K562 (cell line): ENCODE results near the gene CDK1. TPM values are rescaled to one million over a fixed set of nuclear protein-coding genes. Genes with fewer than 3 reads are reported as not detected.
"Not testable (repeated sequence)": the region's sequence is repeated elsewhere in the genome, so short reads cannot be mapped to it uniquely, and the experiment has no call there.

Experiments used
- ATAC-seq: fragments of 200-7000 bp; cut with Tn5 transposase; 3 replicates; pipeline ENCODE4 v1.9.1; 2020; ENCODE audit warnings: moderate library complexity
- BruUV-seq: library from RNA; stranded (reverse); fragments of 400-500 nt; replicated peaks from 2 replicates; lab custom pipeline; 2021; lab: Mats Ljungman, UMichigan
- CTCF ChIA-PET: fragments of 300-600 bp; formaldehyde crosslinking; extraction: SDS; loops from one replicate; lab custom pipeline; 2021; ENCODE audit warnings: low intra/inter-chr PET ratio; lab: Yijun Ruan, JAX
- POLR2A ChIA-PET: fragments of 300-600, 350-650 bp; sonication (Branson Sonifier 250); formaldehyde crosslinking; extraction: SDS; loops from one replicate; lab custom pipeline; 2021; ENCODE audit warnings: antibody characterized with exemption, inconsistent platforms; lab: Yijun Ruan, JAX
- DNase-seq, 4 experiments: peaks; one replicate each; pipeline versions ENCODE4 v3.0.0 to v3.0.0-alpha.2; 2011 to 2018; ENCODE audit warnings: low spot score in 3 of 4, mixed read lengths in 3 of 4; ENCODE audit errors: extremely low read depth in 1 of 4
- FAIRE-seq: peaks from 2 replicates; lab custom pipeline; 2011; peaks lifted over from hg19 to GRCh38; lab: Jason Lieb, UNC
- H2AFZ ChIP-seq: 2 replicates; pipeline ENCODE4 v1.6.0; 2011; ENCODE audit warnings: low read depth, low read length, control low read depth, inconsistent platforms
- H3K27ac ChIP-seq: fragments of 200-600 bp; 3 replicates; pipeline ENCODE4 v1.8.0; 2011; ENCODE audit warnings: low read depth, mild to moderate bottlenecking, control low read depth, inconsistent platforms, low read length, moderate library complexity, mixed read lengths; ENCODE audit errors: extremely low read depth
- H3K27me3 ChIP-seq, 2 experiments: fragments of 300-600 bp in 1 of 2; 2 replicates in 1 of 2; 3 replicates in 1 of 2; pipeline versions ENCODE4 v1.6.0 to v1.8.0; 2011; ENCODE audit warnings: inconsistent platforms in 2 of 2, low read length in 2 of 2, mild to moderate bottlenecking in 1 of 2, mixed read lengths in 1 of 2, moderate library complexity in 1 of 2; ENCODE audit not compliant: control insufficient read depth in 2 of 2, insufficient read depth in 2 of 2
- H3K36me3 ChIP-seq: fragments of 300-600 bp; 3 replicates; pipeline ENCODE4 v1.8.0; 2011; ENCODE audit warnings: mild to moderate bottlenecking, low read length, inconsistent platforms; ENCODE audit not compliant: control insufficient read depth, insufficient read depth
- H3K4me1 ChIP-seq, 2 experiments: fragments of 200-600 bp in 1 of 2; replicated peaks in 1 of 2; 2 replicates in 1 of 2; 3 replicates in 1 of 2; pipeline versions ENCODE4 v1.5.1 to v1.8.0; 2011; ENCODE audit warnings: inconsistent platforms in 2 of 2, low read length in 2 of 2, mild to moderate bottlenecking in 1 of 2, mixed read lengths in 1 of 2, moderate library complexity in 1 of 2; ENCODE audit not compliant: control insufficient read depth in 2 of 2, insufficient read depth in 2 of 2
- H3K4me2 ChIP-seq: 2 replicates; pipeline ENCODE4 v1.6.1; 2011; ENCODE audit warnings: low read length, control low read depth, inconsistent platforms, mixed read lengths; ENCODE audit not compliant: insufficient read depth
- H3K4me3 ChIP-seq: fragments of 200-600 bp; sonication (generic), shearing (Covaris generic); 2 replicates; pipeline ENCODE4 v1.5.1; 2016; ENCODE audit warnings: control low read depth, inconsistent platforms
- H3K79me2 ChIP-seq: fragments of 200-600 bp; 3 replicates; pipeline ENCODE4 v1.8.0; 2011; ENCODE audit warnings: low read length, inconsistent platforms; ENCODE audit not compliant: control insufficient read depth, insufficient read depth
- H3K9ac ChIP-seq, 2 experiments: 2 replicates each; pipeline versions ENCODE4 v1.6.0 to v1.6.1; 2011; ENCODE audit warnings: low read depth in 2 of 2, low read length in 2 of 2, control low read depth in 1 of 2, inconsistent platforms in 1 of 2, mild to moderate bottlenecking in 1 of 2, mixed read lengths in 1 of 2; ENCODE audit not compliant: insufficient read depth in 1 of 2
- H3K9me1 ChIP-seq: one replicate; pipeline ENCODE4 v1.6.0; 2011; ENCODE audit warnings: inconsistent platforms, mild to moderate bottlenecking, low read length, moderate library complexity; ENCODE audit not compliant: control insufficient read depth, insufficient read depth
- H3K9me3 ChIP-seq: replicated peaks from 2 replicates; pipeline ENCODE4 v1.5.1; 2011; ENCODE audit warnings: low read depth, low read length, inconsistent platforms; ENCODE audit not compliant: control insufficient read depth, insufficient read depth
- H4K20me1 ChIP-seq: replicated peaks from 2 replicates; pipeline ENCODE4 v1.6.1; 2011; ENCODE audit warnings: low read length, inconsistent platforms, mixed read lengths; ENCODE audit not compliant: control insufficient read depth, insufficient read depth
- CEBPG ChIP-seq, 3 experiments: fragments of 200-800 bp in 1 of 3; sonication (Bioruptor generic) in 1 of 3; sonication (generic) in 1 of 3; formaldehyde crosslinking in 1 of 3; IDR thresholded peaks in 2 of 3; conservative IDR thresholded peaks in 1 of 3; 2 replicates each; pipeline versions ENCODE4 v1.6.1 to v1.8.0; 2016 to 2022; ENCODE audit warnings: missing compliant biosample characterization in 2 of 3, missing genetic modification characterization in 2 of 3, mild to moderate bottlenecking in 1 of 3, missing genetic modification reagents in 1 of 3
- FUS ChIP-seq: fragments of 200-400 bp; formaldehyde crosslinking; optimal IDR thresholded peaks from 2 replicates; pipeline ENCODE3; 2017; ENCODE audit warnings: low read depth, low read length
- WGBS: fragments of 100-300 bp; shearing (Covaris generic); methylation state at CpG from one replicate; pipeline ENCODE4 v1.1.6; 2016; ENCODE audit warnings: low coverage, mixed read lengths; ENCODE audit not compliant: insufficient coverage; ENCODE audit errors: missing lambda C conversion rate; 5-methylcytosine and 5-hydroxymethylcytosine counted together
- in situ Hi-C: fragments of 300-500 bp; cut with MboI; formaldehyde crosslinking; loops from 4 replicates; pipeline ENCODE4 v1.15.0; 2018; ENCODE audit warnings: inconsistent platforms, mixed read lengths
- intact Hi-C: fragments of 100-400 bp; cut with micrococcal nuclease; formaldehyde crosslinking; loops from 2 replicates; pipeline ENCODE4 v1.14.2; 2022
- polyA plus RNA-seq, 8 experiments: library from polyadenylated mRNA; depleted of rRNA in 4 of 8; stranded (reverse) in 5 of 8; unstranded in 3 of 8; fragments of >200 nt; fragmentation: Nextera tagmentation in 2 of 8; fragmentation: Illumina TruSeq in 1 of 8; extraction: Ambion mirVana in 2 of 8; extraction: Trizol in 1 of 8; gene quantifications; 2 replicates each; pipeline versions ENCODE4 v1.2.1 to v1.2.3, GENCODE V29; 2011 to 2014; ENCODE audit warnings: inconsistent platforms in 1 of 8, missing spikeins in 1 of 8
- total RNA-seq, 7 experiments: library from RNA; depleted of rRNA in 6 of 7; stranded (reverse); fragments of >200 nt in 6 of 7; fragmentation: Illumina TruSeq in 2 of 7; extraction: Trizol in 2 of 7; gene quantifications; 2 replicates each; pipeline versions ENCODE4 v1.2.1 to v1.2.3, GENCODE V29; 2011 to 2021; ENCODE audit warnings: low replicate concordance in 1 of 7
- TF ChIP-seq, protein P1 (sequence below): fragments of 200-800 bp; sonication (Bioruptor generic); IDR thresholded peaks from 2 replicates; pipeline ENCODE4 v1.6.1; 2017; ENCODE audit warnings: missing genetic modification characterization, missing compliant biosample characterization

The CDK1 gene
- total and polyA plus RNA-seq, 9 of the 15 experiments (the other 6 are each of a cell fraction or from before 2014, with no cell fraction given): 156 to 685 (median 236) TPM

GRCh38 chr10:60835049-60835448 is 56.8 kb downstream of the CDK1 start:
- in situ Hi-C loops (no loop called here), intact Hi-C loops (no loop called here)
- 40% methylated on average over 2 of the region's 2 CpGs for WGBS
- DNase-seq (no peak), FAIRE-seq (no peak), ATAC-seq (peak; percentile 63)
- H3K9ac ChIP-seq: no peak overlapping the region
- H3K4me1 ChIP-seq: no peaks in the 10 kb centered on the region; a peak in 1 of 5 replicates
- no peak overlapping the region for H3K4me3 ChIP-seq
- no peak overlapping the region for H3K27ac ChIP-seq
- TF ChIP-seq CEBPG (CRISPR knock-in tag; IDR thresholded peaks at IDR 0.05) (no peak), CEBPG (tag; conservative IDR thresholded peaks at IDR 0.05 in 1 of 2, IDR thresholded peaks at IDR 0.05 in 1 of 2) (peak in 1 of 2 experiments; percentile 51; a peak in 1 of 4 replicates), FUS (no peak)
- TF ChIP-seq, protein P1, sequence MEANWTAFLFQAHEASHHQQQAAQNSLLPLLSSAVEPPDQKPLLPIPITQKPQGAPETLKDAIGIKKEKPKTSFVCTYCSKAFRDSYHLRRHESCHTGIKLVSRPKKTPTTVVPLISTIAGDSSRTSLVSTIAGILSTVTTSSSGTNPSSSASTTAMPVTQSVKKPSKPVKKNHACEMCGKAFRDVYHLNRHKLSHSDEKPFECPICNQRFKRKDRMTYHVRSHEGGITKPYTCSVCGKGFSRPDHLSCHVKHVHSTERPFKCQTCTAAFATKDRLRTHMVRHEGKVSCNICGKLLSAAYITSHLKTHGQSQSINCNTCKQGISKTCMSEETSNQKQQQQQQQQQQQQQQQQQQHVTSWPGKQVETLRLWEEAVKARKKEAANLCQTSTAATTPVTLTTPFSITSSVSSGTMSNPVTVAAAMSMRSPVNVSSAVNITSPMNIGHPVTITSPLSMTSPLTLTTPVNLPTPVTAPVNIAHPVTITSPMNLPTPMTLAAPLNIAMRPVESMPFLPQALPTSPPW (CRISPR knock-in tag): no peak
- H3K27me3 ChIP-seq: no peaks in the 10 kb centered on the region
- ChIA-PET POLR2A (interaction anchor here (1.2 kb wide), 1 partner anchor 9 kb away, joined by 3 read pairs; no protein-coding TSS in a partner anchor), CTCF (no interaction called here)
- H4K20me1 ChIP-seq: no peaks in the 10 kb centered on the region
- H3K9me3 ChIP-seq: no peaks in the 10 kb centered on the region
- no peaks in the 10 kb centered on the region for H3K9me1 ChIP-seq
- no peaks in the 10 kb centered on the region for H3K79me2 ChIP-seq
- no peaks in the 10 kb centered on the region for H3K36me3 ChIP-seq
- no TSS peak for BruUV-seq
- peak overlapping the region; percentile 9; the same call in 1 of the 2 replicates for H2AFZ ChIP-seq
- no peak overlapping the region for H3K4me2 ChIP-seq

DNA sequence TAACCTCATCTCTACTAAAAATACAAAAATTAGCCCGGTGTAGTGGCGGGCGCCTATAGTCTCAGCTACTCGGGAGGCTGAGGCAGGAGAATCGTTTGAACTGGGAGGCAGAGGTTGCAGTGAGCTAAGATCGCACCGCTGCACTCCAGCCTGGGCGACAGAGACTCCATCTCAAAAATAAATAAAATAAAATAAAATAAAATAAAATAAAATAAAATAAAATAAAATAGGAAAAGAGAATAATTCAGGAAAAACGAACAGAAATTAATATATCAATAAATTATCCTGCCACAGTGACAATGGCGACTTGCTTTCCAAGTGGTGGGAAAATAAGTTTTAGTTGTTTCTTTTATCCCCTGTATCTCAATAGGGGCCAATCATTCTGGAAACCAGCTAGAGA is 62.9 kb downstream of the CDK1 start:
- H2AFZ ChIP-seq, H3K4me1 ChIP-seq, DNase-seq, H3K9ac ChIP-seq, CTCF ChIA-PET, H3K79me2 ChIP-seq, POLR2A ChIA-PET, H3K4me2 ChIP-seq, H3K9me3 ChIP-seq, H4K20me1 ChIP-seq, intact Hi-C loops, BruUV-seq, H3K27ac ChIP-seq, H3K27me3 ChIP-seq, H3K9me1 ChIP-seq, FAIRE-seq, H3K36me3 ChIP-seq, ATAC-seq, in situ Hi-C loops, H3K4me3 ChIP-seq: not testable (repeated sequence)
- WGBS: 81% methylated on average over 10 of the region's 10 CpGs
